GM19023 (cell line): Measurements from ENCODE around the gene KDM6A.

ENCODE experiments used
- ATAC-seq: cut with Tn5 transposase; IDR thresholded peaks from one replicate; pipeline ENCODE4 v1.9.1; 2021; ENCODE audit warnings: mild to moderate bottlenecking, moderate library complexity; ENCODE audit not compliant: unreplicated experiment

Gene KDM6A

GRCh38 chrX:45157647-45158046 lies 284.7 kb downstream of the KDM6A start:
- ATAC-seq = no peak
